Urothelium cell line (cell line): ENCODE data around the gene ERCC2.

Experiments used
- DNase-seq: peaks from one replicate; pipeline ENCODE4 v3.0.0; 2011; ENCODE audit warnings: low spot score, mixed read lengths
- FAIRE-seq: peaks from 2 replicates; lab custom pipeline; 2011; peaks lifted over from hg19 to GRCh38; lab: Jason Lieb, UNC

Gene ERCC2

DNA sequence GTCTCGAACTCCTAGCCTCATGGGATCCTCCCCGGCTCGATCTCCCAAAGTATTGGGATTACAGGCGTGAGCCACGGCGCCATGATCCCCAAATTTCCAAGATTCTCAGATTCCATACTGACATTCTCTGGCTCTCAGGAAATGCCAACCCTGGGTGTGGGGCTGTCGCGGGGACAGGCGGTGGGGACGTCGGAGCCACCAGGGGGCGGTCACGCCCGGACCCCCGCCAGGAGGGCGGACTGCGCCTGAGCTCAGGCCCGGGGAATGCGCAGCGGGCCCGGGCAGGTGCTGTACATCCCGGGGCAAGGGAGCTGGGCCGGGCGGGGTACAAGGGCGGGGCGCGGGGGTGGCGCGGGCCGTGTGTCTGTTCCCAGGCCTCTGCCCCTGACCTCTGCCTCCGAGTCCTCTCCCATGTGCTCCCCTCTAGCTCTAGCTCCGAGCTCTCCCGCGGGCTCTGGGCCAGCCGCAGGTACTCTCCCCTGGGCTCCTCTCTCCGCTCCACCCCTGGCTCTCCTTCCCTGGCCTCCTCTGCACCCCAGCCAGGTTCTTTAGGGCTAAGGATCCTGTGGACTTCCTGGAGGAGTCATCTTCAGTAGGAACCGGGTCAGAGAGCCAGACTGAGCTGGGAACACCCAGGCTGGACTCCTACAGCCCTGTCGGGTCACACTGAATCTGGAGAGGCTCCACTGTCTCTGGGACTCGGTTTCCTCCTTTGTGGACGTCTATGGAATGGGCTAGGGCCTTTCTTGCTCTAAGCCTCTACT is 32.1 kb upstream of the ERCC2 start:
- peak; percentile 87 for DNase-seq
- FAIRE-seq = no peak

DNA sequence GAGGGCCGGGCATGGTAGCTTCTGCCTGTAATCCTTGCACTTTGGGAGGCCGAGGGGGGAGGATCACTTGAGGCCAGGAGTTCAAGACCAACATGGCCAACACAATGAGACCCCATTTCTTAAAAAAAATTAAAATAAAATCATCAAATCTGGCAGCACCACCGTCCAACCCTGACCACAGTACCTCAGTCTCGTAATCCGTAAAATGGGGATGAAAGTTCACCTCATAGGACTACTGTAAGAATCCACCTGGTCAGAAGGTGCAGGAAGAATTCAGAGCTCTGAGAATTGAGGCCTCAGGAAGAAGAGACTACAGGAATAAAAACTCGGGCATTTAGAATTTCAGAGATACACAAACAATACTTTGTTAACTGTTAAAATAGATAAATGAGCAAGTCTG is 31.4 kb upstream of the ERCC2 start:
- FAIRE-seq = no peak
- no peak for DNase-seq

DNA sequence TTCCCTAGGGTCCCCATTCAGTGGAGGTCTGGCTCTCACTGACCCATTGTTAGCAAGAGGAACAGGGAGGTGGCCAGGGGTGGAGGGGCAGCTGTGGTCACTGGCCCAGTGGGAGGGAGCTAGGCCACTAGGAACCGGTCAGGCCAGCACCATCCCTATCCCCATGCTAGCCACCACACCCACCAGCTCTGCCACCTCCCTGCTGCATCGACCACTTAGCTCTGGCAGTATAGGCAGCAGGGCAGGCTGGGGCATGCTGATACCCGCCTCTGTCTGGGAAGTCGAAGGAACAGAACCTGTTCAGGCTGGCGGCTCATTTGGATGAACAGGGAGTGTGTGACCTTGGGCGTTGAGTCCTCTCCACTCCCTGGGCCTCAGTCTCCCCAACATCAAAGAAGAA is 29.8 kb upstream of the ERCC2 start:
- FAIRE-seq (no peak), DNase-seq (no peak)

DNA sequence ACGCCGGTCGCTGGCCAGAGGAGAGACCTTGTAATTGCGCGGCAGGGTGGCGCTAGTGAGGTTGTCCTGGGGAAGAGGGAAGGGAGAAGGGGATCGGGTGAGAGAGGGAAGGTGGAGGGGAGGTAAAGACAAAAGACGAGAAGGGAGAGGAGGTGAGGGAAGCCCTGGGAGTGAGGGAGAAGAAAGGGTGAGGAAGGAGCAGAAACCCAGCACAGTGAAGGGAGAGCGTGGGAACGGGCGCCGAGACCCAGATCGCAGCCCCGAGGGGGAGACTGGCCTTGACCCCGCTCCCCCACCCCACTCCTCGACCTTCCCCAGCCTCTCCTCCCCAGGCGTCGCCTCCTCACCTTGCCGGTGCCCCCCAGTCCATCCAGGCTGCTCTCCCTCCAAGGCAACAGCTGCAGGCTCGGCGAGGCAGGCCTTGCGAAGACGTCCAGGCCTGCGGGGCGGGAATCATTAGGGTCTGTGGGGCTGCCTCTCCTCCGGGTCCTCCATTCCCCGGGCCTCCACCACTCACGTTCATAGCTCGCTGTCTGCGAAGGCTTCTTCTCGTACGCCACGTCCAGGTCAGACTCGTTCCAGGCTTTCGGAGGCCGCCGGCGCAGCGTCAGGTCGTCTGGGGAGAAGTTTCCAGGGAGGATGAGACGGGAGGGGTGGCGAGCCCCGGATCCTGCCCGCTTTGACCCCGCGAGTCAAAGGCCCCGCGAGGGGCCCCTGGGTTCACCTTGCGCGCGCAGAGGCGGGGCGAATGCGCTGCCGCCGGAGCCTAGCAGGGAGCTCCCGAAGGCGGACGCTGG is 25.6 kb upstream of the ERCC2 start:
- FAIRE-seq = no peak

DNA sequence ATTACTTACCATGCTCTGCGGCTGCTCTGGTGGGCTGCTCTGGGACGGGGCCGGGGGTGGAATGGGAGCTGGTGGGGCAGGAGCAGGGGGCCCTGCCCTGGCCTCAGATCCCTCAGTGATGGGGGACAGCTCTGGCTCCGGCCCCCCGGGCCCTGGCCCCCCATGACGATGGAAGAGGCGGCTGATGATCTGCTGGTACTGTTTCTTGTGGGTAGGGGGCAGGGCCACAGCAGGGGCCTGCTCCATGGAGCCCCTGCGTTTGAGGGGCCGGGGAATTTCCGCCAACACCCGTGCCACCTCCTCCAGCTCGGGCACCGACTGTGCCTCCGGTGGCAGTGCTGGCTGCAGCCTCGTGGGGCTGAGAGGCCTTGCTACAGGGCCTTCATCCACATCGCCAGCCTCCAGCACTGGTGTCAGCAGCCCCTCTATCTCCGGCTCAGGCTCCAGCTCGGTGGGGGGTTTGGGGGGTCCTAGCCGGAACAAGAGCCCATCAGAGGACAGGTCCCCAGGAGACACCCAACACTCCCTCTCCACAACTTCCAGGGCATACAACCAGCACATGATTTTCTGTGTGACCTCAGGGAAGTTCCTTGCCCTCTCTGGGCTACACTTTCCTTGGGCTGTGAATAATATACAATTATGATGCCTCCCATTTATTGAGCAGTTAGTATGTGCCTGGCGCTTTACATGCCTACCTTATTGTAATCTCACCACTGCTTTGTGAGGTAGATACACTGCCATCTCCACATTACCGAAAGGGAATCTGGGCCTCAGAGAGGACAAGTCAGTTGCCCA is 21.7 kb upstream of the ERCC2 start:
- DNase-seq (no peak), FAIRE-seq (no peak)

More for the DNA sequence above, 25.6 kb upstream of the ERCC2 start:
- no peak for DNase-seq

DNA sequence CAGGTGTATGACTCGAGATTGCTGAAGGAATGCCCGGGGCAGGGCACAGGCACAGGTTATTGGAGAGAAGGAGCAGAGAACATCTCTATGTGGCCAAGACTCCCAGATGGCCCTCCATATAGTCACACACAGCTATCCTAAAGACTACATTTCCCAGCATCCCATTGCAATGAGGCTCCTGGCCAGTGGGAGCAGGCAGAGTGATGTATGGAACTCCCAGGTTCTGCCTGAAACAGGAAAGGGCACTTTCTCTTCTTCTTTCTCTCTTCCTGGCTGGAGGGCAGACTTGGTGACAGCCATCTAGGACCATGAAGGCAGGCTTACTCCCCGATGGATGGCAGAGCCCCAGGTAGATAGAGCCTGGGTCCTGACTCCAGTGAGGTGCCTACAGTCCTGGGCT is 21.0 kb upstream of the ERCC2 start:
- FAIRE-seq (no peak), DNase-seq (no peak)

DNA sequence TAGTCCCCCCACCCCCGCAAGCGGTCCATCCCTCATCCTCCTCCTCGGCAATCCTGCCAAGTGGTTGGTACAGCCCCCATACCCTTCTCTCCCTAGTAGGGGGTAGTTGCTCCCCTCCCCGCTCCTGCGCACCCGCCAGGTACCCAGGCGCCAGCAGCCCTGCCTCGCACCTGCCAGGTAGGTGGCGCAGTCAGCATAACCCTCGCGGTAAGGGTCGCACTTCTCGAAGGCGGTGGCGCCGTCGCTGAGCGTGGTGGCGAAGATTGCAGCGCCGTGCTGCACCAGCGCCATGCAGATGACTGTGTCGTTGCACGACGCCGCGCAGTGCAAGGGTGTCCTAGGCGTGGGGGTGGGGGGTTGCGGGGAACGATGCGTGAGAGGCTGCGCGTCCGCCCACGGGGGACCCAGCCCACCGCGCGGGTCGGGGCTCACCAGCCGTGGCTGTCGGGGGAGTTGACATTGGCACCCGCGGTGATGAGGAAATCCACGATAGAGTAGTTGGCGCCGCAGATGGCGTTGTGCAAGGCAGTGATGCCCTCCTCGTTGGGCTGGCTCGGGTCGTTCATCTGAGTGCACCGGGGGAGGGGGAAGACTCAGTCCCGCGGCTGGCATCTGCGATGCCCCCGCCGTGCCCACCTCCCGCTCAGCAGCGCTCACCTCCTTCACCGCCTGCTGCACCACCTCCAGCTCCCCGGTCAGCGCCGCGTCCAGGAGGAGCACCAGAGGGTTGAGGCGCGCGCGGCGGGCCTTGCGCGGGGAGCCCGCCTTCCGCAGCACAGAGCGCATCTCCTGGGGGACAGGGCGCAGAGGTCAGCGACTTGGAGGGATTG is 15.2 kb upstream of the ERCC2 start:
- DNase-seq = no peak
- no peak for FAIRE-seq

DNA sequence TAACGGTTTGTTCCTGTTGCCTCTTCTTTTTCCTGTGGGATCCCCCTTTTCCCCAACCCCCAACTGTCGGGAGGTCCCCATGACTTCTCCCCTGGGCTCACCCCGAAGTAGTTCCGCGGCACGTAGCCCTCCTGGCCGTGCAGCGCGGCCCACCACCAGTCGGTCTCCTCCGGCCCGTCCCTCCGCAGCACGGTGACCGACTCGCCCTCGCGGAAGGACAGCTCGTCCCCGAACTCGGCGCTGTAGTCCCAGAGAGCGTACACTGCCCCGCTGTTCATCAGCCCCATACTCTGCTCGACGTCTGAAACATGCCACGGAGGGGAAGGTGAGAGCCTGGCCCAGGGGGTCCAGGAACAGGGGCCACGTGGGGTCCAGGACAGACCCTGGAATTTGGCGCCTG is 12.1 kb upstream of the ERCC2 start:
- FAIRE-seq (peak; percentile 79), DNase-seq (no peak)

DNA sequence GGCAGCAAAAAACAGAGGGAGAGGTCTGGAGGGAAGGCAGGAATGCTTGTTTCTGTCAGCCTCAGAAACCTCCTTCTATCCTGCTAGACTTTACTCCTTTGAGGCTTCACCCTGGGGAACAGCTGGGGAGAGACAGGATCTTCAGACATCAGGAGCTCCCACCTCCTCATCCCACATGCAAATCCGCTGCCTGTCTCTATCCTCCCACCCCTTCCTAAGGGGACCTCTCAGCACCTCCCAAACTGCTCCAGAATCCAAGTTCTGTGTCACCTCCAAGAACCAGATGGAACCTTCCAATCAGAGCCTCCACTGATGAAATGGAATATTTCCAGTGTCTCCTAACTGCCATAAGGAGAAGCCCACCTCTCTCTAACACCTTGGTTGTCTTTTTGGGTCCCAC is 9.7 kb upstream of the ERCC2 start:
- FAIRE-seq (no peak), DNase-seq (no peak)

DNA sequence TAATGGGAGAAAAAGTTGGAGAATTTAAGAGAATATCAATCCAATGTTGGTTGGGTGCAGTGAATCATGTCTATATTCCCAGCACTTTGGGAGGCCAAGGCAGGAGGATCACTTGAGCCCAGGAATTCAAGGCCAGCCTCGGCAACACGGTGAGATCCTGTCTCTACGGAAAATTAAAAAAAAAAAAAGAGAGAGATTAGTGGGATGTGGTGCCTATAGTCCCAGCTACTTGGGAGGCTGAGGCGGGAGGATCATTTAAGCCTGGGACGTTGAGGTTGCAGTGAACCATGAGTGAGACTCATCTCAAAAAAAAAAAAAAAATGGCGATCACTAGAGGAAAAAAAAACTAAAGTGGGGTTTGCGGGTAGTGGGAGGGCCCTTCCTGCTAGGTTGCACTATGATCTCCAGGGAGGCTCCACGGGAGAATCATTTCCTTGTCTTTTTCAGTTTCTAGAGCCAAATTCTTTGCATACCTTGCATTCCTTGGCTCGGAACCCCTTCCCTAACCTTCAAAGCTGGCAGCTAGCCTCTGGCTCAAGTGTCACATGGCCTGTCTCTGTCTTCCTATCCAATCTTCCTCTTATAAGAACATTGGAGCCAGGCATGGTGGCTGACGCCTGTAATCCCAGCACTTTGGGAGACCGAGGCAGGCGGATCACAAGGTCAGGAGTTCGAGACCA is 5.8 kb upstream of the ERCC2 start:
- DNase-seq = peak; percentile 87
- no peak for FAIRE-seq

DNA sequence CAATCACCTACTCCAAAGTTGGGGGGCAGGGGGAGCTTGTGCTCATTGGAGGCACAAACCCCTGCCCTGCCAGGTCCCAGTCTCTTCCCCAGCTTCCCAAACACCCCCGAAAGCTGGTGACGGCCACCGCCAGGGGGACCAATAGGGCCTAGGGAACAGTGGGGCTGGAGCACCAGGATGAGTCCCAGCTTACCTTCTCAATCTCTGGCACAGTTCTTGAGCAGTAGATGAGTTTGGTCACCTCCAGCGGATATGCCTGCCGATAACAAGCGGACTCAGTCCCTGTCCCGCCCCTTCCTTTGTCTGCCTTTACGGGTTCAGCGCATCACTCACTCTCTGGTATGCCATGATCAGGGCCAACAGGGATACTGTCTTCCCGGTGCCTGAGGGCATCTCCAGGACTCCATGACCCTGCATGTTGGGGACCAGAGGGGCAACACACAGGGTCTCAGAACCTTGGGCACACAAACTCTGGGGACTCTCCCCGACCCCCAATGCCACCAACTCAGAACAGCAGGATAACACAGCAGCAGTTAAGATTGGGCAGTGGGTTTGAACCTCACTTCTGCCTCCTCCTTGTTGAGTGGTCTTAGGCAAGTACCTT is 1.5 kb downstream of the ERCC2 start:
- DNase-seq (no peak), FAIRE-seq (no peak)

DNA sequence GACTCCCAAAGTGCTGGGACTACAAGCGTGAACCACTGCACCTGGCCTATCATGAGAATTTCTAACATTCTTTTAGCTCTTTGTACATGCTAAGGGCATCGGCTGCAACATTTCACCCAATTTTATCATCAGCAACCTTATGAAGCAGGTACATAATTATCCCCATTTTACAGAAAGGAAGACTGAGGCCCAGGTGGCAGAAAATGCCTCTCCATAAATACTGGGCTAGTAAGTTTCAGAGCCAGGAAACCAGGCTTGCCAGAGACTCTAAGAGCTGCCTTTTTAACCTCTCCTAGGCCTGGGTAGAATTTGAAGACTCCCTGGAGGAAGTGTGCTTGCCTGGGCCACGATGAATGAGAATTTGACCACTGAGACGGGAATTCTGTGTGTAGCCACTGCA is 2.2 kb downstream of the ERCC2 start:
- no peak for DNase-seq
- FAIRE-seq = no peak

DNA sequence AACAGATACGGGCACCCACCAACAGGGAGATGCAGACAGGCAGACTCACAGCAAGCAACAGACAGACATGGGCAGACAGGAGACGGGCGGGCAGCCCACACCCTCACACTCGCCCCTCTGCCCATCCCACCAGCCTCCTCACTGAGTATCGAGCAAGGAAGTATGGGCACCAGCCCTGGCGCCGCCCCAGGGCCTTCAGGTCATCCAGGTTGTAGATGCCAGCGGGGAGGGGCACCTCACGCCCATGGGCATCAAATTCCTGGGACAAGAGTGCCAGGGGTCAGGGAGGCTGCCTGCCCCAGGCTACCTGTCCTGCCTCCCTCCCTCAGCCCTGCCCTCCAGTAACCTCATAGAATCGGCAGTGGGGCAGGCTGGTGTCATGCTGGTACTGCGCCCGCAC is 5.7 kb downstream of the ERCC2 start:
- DNase-seq (no peak), FAIRE-seq (peak; percentile 20)

DNA sequence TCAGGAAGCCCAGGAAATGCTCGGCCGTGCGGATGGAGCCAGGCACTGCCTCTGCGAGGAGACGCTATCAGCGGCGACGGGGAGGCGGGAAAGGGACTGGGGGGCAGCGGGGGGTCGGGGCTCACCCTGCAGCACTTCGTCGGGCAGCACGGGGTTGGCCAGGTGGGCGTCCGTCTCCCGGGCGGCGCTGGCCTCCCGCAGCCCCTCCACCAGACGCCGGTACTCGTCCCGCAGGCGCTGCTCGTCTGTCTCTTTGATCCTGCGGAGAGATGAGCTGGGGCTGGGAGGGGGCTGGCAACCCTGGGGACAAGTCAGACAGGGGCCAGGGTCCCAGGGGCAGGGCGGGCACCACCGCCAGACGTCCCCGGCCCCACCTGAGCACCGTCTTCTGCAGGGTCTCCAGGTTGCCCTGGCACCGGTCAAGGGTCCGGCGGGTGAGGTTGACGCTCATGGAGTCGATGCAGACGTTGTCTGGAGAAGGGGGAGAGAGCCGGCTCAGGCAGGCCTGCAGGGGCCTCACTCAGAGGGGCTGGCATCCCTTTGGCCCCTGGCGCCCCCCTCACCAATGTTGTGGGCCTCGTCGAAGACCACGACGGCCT is 6.4 kb downstream of the ERCC2 start:
- no peak for DNase-seq

DNA sequence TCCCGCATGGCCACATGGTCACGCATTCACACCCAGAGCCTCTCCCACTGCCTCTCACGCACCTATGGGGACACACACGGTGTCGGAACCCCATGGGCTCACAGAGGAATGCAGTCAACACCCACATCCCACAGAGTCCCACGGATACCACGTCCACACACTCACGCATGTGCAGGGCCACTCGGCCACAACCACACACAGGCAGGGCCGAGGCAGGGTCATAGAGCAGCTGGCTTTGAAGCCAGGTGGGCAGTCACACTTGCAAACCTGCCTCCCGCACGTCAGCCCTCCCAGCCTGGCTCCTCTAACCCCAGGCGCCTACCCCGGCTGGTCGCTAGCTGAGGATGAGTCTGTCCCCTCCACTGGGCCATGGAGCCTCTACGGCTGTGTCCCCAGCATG is 8.1 kb downstream of the ERCC2 start:
- no peak for FAIRE-seq

More for the DNA sequence above, 6.4 kb downstream of the ERCC2 start:
- no peak for FAIRE-seq

DNA sequence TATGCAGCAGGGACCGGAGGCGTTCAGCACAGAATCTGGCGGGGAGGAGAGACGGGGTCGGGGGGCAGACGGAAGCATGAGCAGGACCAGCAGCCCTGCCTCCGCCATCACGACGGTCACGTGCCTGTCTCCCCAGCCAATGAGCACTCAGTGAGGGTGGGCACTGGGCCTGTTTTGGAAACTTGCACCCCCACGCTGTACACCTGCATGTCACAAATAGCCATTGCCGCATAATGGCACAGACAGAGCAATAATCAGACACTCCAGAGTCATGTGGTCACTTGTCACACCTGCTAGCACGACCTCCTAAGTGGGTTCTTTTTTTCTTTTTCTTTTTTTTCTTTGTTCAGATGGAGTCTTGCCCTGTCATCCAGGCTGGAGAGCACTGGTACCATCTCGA is 8.8 kb downstream of the ERCC2 start:
- DNase-seq (no peak), FAIRE-seq (no peak)

More for the DNA sequence above, 8.1 kb downstream of the ERCC2 start:
- DNase-seq = no peak

DNA sequence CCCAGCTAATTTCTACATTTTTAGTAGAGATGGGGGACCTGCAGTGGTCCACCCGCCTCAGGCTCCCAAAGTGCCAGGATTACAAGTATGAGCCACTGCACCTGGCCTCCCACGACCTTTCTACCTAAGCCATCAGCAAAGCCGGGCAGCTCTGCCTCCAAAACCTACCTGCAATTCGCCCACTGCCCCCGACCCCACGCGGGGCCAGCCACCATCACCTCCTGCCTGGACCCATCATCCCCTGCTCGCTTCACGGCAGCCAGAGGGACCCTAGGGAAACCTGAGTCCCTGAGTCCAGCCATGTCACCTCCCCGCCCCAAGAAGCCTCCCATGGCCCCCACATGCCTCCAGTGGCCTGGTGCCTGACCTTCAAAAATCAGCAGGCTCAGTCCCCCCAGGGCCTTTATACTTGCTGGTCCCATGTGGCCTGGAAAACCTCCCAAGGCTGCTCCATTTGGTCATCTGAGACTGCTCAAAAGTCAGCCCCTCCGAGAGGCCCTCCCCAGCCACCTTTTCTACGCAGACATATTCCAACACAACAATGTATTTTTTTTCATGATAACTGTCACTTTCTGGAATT is 12.1 kb downstream of the ERCC2 start:
- FAIRE-seq = no peak

DNA sequence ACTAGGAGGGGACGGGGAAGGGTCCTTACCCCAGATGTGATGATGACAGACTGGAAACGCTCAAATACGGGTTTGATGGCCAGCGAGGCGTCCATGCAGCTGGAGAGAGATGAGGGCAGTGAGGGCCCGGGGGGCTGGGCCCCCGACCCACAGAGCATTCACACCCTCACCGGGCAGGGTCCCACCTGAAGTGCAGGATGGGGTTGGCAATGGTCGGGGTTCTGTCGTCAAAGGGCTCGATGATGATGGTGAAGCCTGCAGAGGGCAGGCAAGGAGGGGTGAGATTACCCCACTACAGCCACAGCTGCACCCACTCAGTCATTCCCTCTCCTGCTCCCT is 13.0 kb downstream of the ERCC2 start:
- FAIRE-seq (no peak), DNase-seq (no peak)

More for the DNA sequence above, 12.1 kb downstream of the ERCC2 start:
- no peak for DNase-seq
